NB4 (cell line): ENCODE data around the gene ANKLE1.

ENCODE experiments used
- CTCF ChIP-seq: IDR thresholded peaks from one replicate; pipeline ENCODE4 v1.5.1; 2012; ENCODE audit warnings: low read depth, low read length
- MAX ChIP-seq: IDR thresholded peaks from 2 replicates; pipeline ENCODE4 v1.6.1; 2011; ENCODE audit warnings: low read depth, low read length
- MYC ChIP-seq: IDR thresholded peaks from 2 replicates; pipeline ENCODE4 v1.6.1; 2011; ENCODE audit warnings: low read depth, low read length
- POLR2A ChIP-seq: IDR thresholded peaks from 2 replicates; pipeline ENCODE4 v1.6.1; 2011; ENCODE audit warnings: mild to moderate bottlenecking; ENCODE audit not compliant: insufficient read length; ENCODE audit errors: extremely low read depth

GRCh38 chr19:17240062-17240752 is 41.5 kb upstream of the ANKLE1 start:
- TF ChIP-seq CTCF (no peak), MAX (no peak), MYC (no peak), POLR2A (no peak)
